B cell (primary cell): Measurements from ENCODE around the gene ZNF148. TPM values are rescaled to one million over a fixed set of nuclear protein-coding genes. Genes with fewer than 3 reads are reported as not detected.

ENCODE experiments used
- ATAC-seq: fragments of 200-7000 bp; cut with Tn5 transposase; one replicate; pipeline ENCODE4 v1.10.0; 2021; ENCODE audit warnings: low read depth, mild to moderate bottlenecking, moderate number of reproducible peaks, moderate library complexity
- CTCF ChIA-PET: fragments of 350-600 bp; sonication (Branson Sonifier 250); formaldehyde crosslinking; loops from one replicate; lab custom pipeline; 2021; ENCODE audit warnings: antibody characterized with exemption, inconsistent platforms; lab: Charles Lee
- POLR2A ChIA-PET: fragments of 350-600 bp; sonication (Branson Sonifier 250); formaldehyde crosslinking; loops from one replicate; lab custom pipeline; 2021; ENCODE audit warnings: antibody characterized with exemption; lab: Charles Lee
- DNase-seq: peaks from one replicate; pipeline ENCODE4 v3.0.0; 2013
- H2AFZ ChIP-seq: 2 replicates; pipeline ENCODE4 v1.6.1; 2012; ENCODE audit warnings: mild to moderate bottlenecking, low read depth, low read length; ENCODE audit not compliant: insufficient read depth, poor library complexity, severe bottlenecking
- H3K27ac ChIP-seq, 2 donors: 1 replicate in 1 of 2; 2 replicates in 1 of 2; pipeline ENCODE4 v1.5.1; 2012 to 2013; ENCODE audit warnings: low read length in 2 of 2, mild to moderate bottlenecking in 2 of 2, moderate library complexity in 1 of 2
- H3K27me3 ChIP-seq, 4 experiments: fragments of 200-600 bp in 1 of 4; sonication (generic) in 1 of 4; replicated peaks in 1 of 4; 1 replicate in 2 of 4; 2 replicates in 2 of 4; pipeline versions ENCODE4 v1.6.1 to v1.7.0; 2013 to 2016; ENCODE audit warnings: low read length in 3 of 4, mild to moderate bottlenecking in 2 of 4, mixed read lengths in 1 of 4, moderate library complexity in 1 of 4; ENCODE audit not compliant: insufficient read depth in 4 of 4, control insufficient read depth in 3 of 4; ENCODE audit errors: control extremely low read depth in 1 of 4
- H3K36me3 ChIP-seq, 2 experiments: replicated peaks in 1 of 2; 1 replicate in 1 of 2; 2 replicates in 1 of 2; pipeline versions ENCODE4 v1.6.1 to v1.7.1; 2013; ENCODE audit warnings: low read length in 1 of 2; ENCODE audit not compliant: insufficient read depth in 2 of 2, control insufficient read depth in 1 of 2; ENCODE audit errors: control extremely low read depth in 1 of 2, extremely low read depth in 1 of 2
- H3K4me1 ChIP-seq, 2 donors: fragments of 200-600 bp in 1 of 2; sonication (generic) in 1 of 2; 1 replicate in 1 of 2; 2 replicates in 1 of 2; pipeline versions ENCODE4 v1.5.1 to v1.6.1; 2013 to 2017; ENCODE audit warnings: low read length in 2 of 2; ENCODE audit not compliant: control insufficient read depth in 2 of 2, insufficient read depth in 2 of 2
- H3K4me2 ChIP-seq: replicated peaks from 2 replicates; pipeline ENCODE3; 2012; ENCODE audit warnings: mild to moderate bottlenecking, low read depth, low read length; ENCODE audit not compliant: poor library complexity, severe bottlenecking
- H3K4me3 ChIP-seq, 5 experiments: fragments of 200-600 bp in 1 of 5; sonication (generic) in 1 of 5; 1 replicate in 3 of 5; 2 replicates in 2 of 5; pipeline versions ENCODE4 v1.5.1 to v1.7.0; 2011 to 2016; ENCODE audit warnings: low read length in 4 of 5, mild to moderate bottlenecking in 4 of 5, low read depth in 2 of 5, control low read depth in 1 of 5, moderate library complexity in 1 of 5; ENCODE audit not compliant: insufficient read depth in 1 of 5; ENCODE audit errors: control extremely low read depth in 1 of 5, extremely low read depth in 1 of 5
- H3K79me2 ChIP-seq: fragments of 200-600 bp; sonication (generic); one replicate; pipeline ENCODE4 v1.6.0; 2016; ENCODE audit warnings: low read length; ENCODE audit not compliant: control insufficient read depth, insufficient read depth
- H3K9ac ChIP-seq: fragments of 200-600 bp; sonication (generic); 2 replicates; pipeline ENCODE4 v1.6.1; 2017; ENCODE audit warnings: mild to moderate bottlenecking, low read length, moderate library complexity
- H3K9me3 ChIP-seq, 3 donors: one replicate each; pipeline versions ENCODE4 v1.6.1 to v1.7.1; 2013; ENCODE audit warnings: low read length in 2 of 3; ENCODE audit not compliant: control insufficient read depth in 2 of 3, insufficient read depth in 1 of 3; ENCODE audit errors: control extremely low read depth in 1 of 3
- H4K20me1 ChIP-seq: 2 replicates; pipeline ENCODE4 v1.6.0; 2012; ENCODE audit warnings: mild to moderate bottlenecking, low read length; ENCODE audit not compliant: insufficient read depth, control insufficient read depth, poor library complexity, severe bottlenecking
- H3K27ac Mint-ChIP-seq: one replicate; pipeline ENCODE4 v1.8.0; 2021; ENCODE audit warnings: mixed read lengths
- H3K27me3 Mint-ChIP-seq: one replicate; pipeline ENCODE4 v1.8.0; 2021; ENCODE audit warnings: mixed read lengths
- H3K4me1 Mint-ChIP-seq: one replicate; pipeline ENCODE4 v1.8.0; 2021; ENCODE audit warnings: mixed read lengths
- H3K4me3 Mint-ChIP-seq: one replicate; pipeline ENCODE4 v1.8.0; 2021; ENCODE audit warnings: mixed read lengths
- H3K9me3 Mint-ChIP-seq: one replicate; pipeline ENCODE4 v1.8.0; 2022; ENCODE audit warnings: mixed read lengths; ENCODE audit not compliant: insufficient read depth
- CTCF ChIP-seq: fragments of 200-600 bp; IDR thresholded peaks from one replicate; pipeline ENCODE4 v1.8.0; 2022; ENCODE audit warnings: antibody characterized with exemption, mild to moderate bottlenecking
- EZH2 ChIP-seq: IDR thresholded peaks from 2 replicates; pipeline ENCODE4 v1.6.1; 2012; ENCODE audit warnings: borderline replicate concordance, low read depth, mild to moderate bottlenecking, moderate library complexity, low read length; ENCODE audit not compliant: insufficient read depth, poor library complexity, severe bottlenecking
- WGBS: methylation state at CpG from one replicate; pipeline ENCODE4 v1.1.5; 2013; ENCODE audit warnings: missing lambda C conversion rate; ENCODE audit not compliant: insufficient coverage; 5-methylcytosine and 5-hydroxymethylcytosine counted together
- intact Hi-C: fragments of 100-400 bp; cut with micrococcal nuclease; formaldehyde crosslinking; loops from one replicate; pipeline ENCODE4 v1.10.0; 2022
- polyA plus RNA-seq: library from polyadenylated mRNA; depleted of rRNA; stranded (reverse); fragments of >200 nt; gene quantifications from 2 replicates; pipeline ENCODE4 v1.2.3, GENCODE V29; 2012
- total RNA-seq, 2 donors: library from RNA; stranded (reverse); fragments of 120-200 nt in 1 of 2; gene quantifications; 1 replicate in 1 of 2; 2 replicates in 1 of 2; pipeline versions ENCODE4 v1.2.3 to v1.2.4, GENCODE V29; 2013 to 2022

ZNF148 gene
- total and polyA plus RNA-seq, 2 donors (not counting 1 experiment from before 2014, with no cell fraction given): 8.1 to 71.5 TPM

GRCh38 chr3:125229168-125229567 is 146.0 kb downstream of the ZNF148 start:
- Histone ChIP-seq H4K20me1 (peaks cover 6% of the 10 kb centered on the region), H3K4me2 (no peak overlapping the region), H3K9me3 (no peaks in the 10 kb centered on the region), H3K4me1 (no peaks in the 10 kb centered on the region), H3K4me3 (no peak overlapping the region), H3K9ac (no peak overlapping the region), H3K27ac (no peak overlapping the region), H3K79me2 (no peaks in the 10 kb centered on the region), H3K36me3 (peaks cover 0 to 20% of the 10 kb centered on the region in 2 experiments), H2AFZ (no peak overlapping the region), H3K27me3 (no peaks in the 10 kb centered on the region)
- DNase-seq (no peak), ATAC-seq (no peak)
- no peak overlapping the region for H3K27ac Mint-ChIP-seq
- no peaks in the 10 kb centered on the region for H3K27me3 Mint-ChIP-seq
- H3K4me3 Mint-ChIP-seq: no peak overlapping the region
- intact Hi-C loops: no loop called here
- 100% methylated on average over 2 of the region's 7 CpGs for WGBS
- H3K9me3 Mint-ChIP-seq: no peaks in the 10 kb centered on the region
- CTCF ChIA-PET: no interaction called here
- no peaks in the 10 kb centered on the region for H3K4me1 Mint-ChIP-seq
- TF ChIP-seq EZH2: no peak
- no peak for TF ChIP-seq CTCF
- POLR2A ChIA-PET: no interaction called here

GRCh38 chr3:125221831-125222230 is 153.3 kb downstream of the ZNF148 start:
- Histone ChIP-seq H3K4me3 (no peak overlapping the region), H3K4me1 (no peaks in the 10 kb centered on the region), H4K20me1 (no peaks in the 10 kb centered on the region), H3K79me2 (no peaks in the 10 kb centered on the region), H3K9ac (no peak overlapping the region), H2AFZ (no peak overlapping the region), H3K4me2 (no peak overlapping the region), H3K27ac (no peak overlapping the region), H3K36me3 (no peaks in the 10 kb centered on the region), H3K9me3 (no peaks in the 10 kb centered on the region), H3K27me3 (no peaks in the 10 kb centered on the region)
- Mint-ChIP-seq H3K27me3 (no peaks in the 10 kb centered on the region), H3K4me3 (no peak overlapping the region), H3K9me3 (no peaks in the 10 kb centered on the region), H3K4me1 (peaks cover 3% of the 10 kb centered on the region), H3K27ac (no peak overlapping the region)
- intact Hi-C loops: no loop called here
- no peak for ATAC-seq
- ChIA-PET CTCF (no interaction called here), POLR2A (no interaction called here)
- DNase-seq: no peak
- TF ChIP-seq EZH2: no peak
- TF ChIP-seq CTCF: no peak
- no CpG with 5 or more reads among the region's 3 CpGs for WGBS
